GM18868 (cell line): ENCODE results near the gene IGF1R.
"Not testable (repeated sequence)": the region's sequence is repeated elsewhere in the genome, so short reads cannot be mapped to it uniquely, and the experiment has no call there.

Experiments used
- ATAC-seq: cut with Tn5 transposase; IDR thresholded peaks from one replicate; pipeline ENCODE4 v1.9.1; 2021; ENCODE audit warnings: mild to moderate bottlenecking, moderate library complexity; ENCODE audit not compliant: unreplicated experiment

The IGF1R gene

GRCh38 chr15:98647774-98648653 is at the start of gene IGF1R:
TSS of gene IGF1R (plus strand) at chr15:98648539. CDS start at chr15:98649582, 1,043 bp downstream.
- ATAC-seq: peak; percentile 67

- peak; percentile 95 for ATAC-seq
Measured at GRCh38 chr15:98599909-98600691, 48.2 kb upstream of the IGF1R start.

- ATAC-seq: no peak
Measured at GRCh38 chr15:98604983-98605382, 43.4 kb upstream of the IGF1R start.

GRCh38 chr15:98609144-98609852 is 39.0 kb upstream of the IGF1R start:
- ATAC-seq: no peak

GRCh38 chr15:98610991-98611390 is 37.3 kb upstream of the IGF1R start:
- ATAC-seq: no peak

GRCh38 chr15:98611808-98612207 is 36.5 kb upstream of the IGF1R start:
- no peak for ATAC-seq

GRCh38 chr15:98612490-98613110 is 35.7 kb upstream of the IGF1R start:
- ATAC-seq: no peak

GRCh38 chr15:98614681-98615080 is 33.7 kb upstream of the IGF1R start:
- no peak for ATAC-seq

GRCh38 chr15:98616397-98616796 is 31.9 kb upstream of the IGF1R start:
- no peak for ATAC-seq

- ATAC-seq: no peak
Measured at GRCh38 chr15:98617328-98617980, 30.9 kb upstream of the IGF1R start.

- ATAC-seq: not testable (repeated sequence)
Measured at GRCh38 chr15:98618576-98618975, 29.8 kb upstream of the IGF1R start.

GRCh38 chr15:98620020-98620419 is 28.3 kb upstream of the IGF1R start:
- ATAC-seq: no peak

GRCh38 chr15:98621021-98621420 is 27.3 kb upstream of the IGF1R start:
- ATAC-seq: no peak

GRCh38 chr15:98625614-98626013 is 22.7 kb upstream of the IGF1R start:
- no peak for ATAC-seq

- no peak for ATAC-seq
Measured at GRCh38 chr15:98626153-98626552, 22.2 kb upstream of the IGF1R start.

- no peak for ATAC-seq
Measured at GRCh38 chr15:98628216-98628615, 20.1 kb upstream of the IGF1R start.

GRCh38 chr15:98635848-98636247 is 12.5 kb upstream of the IGF1R start:
- ATAC-seq: no peak

- no peak for ATAC-seq
Measured at GRCh38 chr15:98643115-98643514, 5.2 kb upstream of the IGF1R start.

- ATAC-seq: no peak
Measured at GRCh38 chr15:98646546-98647025, 1.8 kb upstream of the IGF1R start.
